ES-I3 (cell line): ENCODE results near the gene RPL19.

ENCODE experiments used
- H3K36me3 ChIP-seq: 2 replicates; pipeline ENCODE4 v1.6.1; 2013; ENCODE audit warnings: mild to moderate bottlenecking, low read length, control low read depth, moderate library complexity; ENCODE audit not compliant: insufficient read depth
- H3K4me1 ChIP-seq: 2 replicates; pipeline ENCODE4 v1.6.1; 2013; ENCODE audit warnings: mild to moderate bottlenecking, control low read depth, low read length; ENCODE audit not compliant: insufficient read depth
- H3K9ac ChIP-seq: 2 replicates; pipeline ENCODE4 v1.6.1; 2013; ENCODE audit warnings: low read depth, mild to moderate bottlenecking, low read length, moderate library complexity
- H3K9me3 ChIP-seq: 2 replicates; pipeline ENCODE4 v1.6.1; 2013; ENCODE audit warnings: mild to moderate bottlenecking, low read length, moderate library complexity; ENCODE audit not compliant: control insufficient read depth, insufficient read depth

Gene RPL19

GRCh38 chr17:39200070-39200879 is at the start of gene RPL19:
RPL19 (plus strand) TSS chr17:39200283; CDS start chr17:39200345, 62 bp downstream.
- Histone ChIP-seq H3K4me1 (peaks cover 16% of the 10 kb centered on the region), H3K9ac (peak within 1 kb of the TSS; percentile 80), H3K36me3 (peaks cover 24% of the 10 kb centered on the region), H3K9me3 (no peaks in the 10 kb centered on the region)

GRCh38 chr17:39150795-39151149 is 49.3 kb upstream of the RPL19 start:
- Histone ChIP-seq H3K9me3 (no peaks in the 10 kb centered on the region), H3K4me1 (no peaks in the 10 kb centered on the region; the same call in 1 of the 2 replicates), H3K36me3 (no peaks in the 10 kb centered on the region), H3K9ac (peak overlapping the region; percentile 48; the same call in 1 of the 2 replicates)

- peak within 1 kb of the TSS; percentile 96; the same call in 1 of the 2 replicates for H3K9ac ChIP-seq
- no peaks in the 10 kb centered on the region; the same call in 1 of the 2 replicates for H3K4me1 ChIP-seq
- H3K9me3 ChIP-seq: no peaks in the 10 kb centered on the region
- no peaks in the 10 kb centered on the region for H3K36me3 ChIP-seq
Measured at GRCh38 chr17:39151150-39151942, 48.7 kb upstream of the RPL19 start, which contains the start of gene PLXDC1. PLXDC1 (minus strand) TSS chr17:39151637; CDS start chr17:39151437, 200 bp downstream.

DNA sequence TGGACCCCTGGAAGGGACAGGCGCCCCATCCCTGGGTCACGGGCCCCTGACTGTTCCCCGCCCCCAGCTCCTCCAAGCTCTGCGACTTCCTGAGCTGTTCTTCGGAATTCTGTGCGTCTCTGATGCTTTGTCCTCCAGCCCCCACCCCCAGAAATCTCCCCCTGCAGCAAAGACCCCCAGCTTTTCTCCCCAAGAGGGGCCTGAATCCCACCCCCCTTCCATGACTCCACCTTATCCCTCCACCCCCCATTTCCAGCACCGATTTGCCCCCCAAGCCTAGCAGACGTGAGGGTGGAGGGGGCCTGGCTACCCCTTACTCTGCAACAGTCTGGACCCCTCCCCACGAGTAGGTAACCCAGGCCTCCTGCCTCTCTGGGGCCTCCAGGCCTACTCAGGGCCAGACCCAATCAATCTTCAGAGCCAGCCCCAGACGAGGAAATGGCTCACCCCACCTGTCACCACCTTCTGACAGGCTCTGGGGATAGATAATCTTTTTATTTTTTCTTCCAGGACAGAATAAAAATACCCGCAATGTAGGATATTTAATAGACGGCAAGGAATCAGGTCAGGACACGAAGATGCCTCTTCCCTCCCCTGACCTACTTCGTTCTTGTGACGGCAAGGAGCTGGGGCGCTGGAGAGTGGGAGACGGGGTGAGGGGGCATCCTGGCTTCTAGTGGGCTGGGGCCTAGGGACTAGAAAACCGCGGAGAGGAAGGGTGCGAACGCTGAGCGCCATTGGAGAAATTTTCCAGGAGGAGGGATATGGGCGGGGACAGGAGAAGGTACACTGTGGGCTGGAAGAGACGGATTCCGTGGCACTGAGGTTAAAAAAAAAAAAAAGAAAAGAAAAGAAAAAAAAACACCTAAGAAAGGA is 47.9 kb upstream of the RPL19 start:
- Histone ChIP-seq H3K9me3 (no peaks in the 10 kb centered on the region), H3K9ac (peak overlapping the region; percentile 96; the same call in 1 of the 2 replicates), H3K36me3 (no peaks in the 10 kb centered on the region), H3K4me1 (peaks cover 7% of the 10 kb centered on the region; the same call in 1 of the 2 replicates)

DNA sequence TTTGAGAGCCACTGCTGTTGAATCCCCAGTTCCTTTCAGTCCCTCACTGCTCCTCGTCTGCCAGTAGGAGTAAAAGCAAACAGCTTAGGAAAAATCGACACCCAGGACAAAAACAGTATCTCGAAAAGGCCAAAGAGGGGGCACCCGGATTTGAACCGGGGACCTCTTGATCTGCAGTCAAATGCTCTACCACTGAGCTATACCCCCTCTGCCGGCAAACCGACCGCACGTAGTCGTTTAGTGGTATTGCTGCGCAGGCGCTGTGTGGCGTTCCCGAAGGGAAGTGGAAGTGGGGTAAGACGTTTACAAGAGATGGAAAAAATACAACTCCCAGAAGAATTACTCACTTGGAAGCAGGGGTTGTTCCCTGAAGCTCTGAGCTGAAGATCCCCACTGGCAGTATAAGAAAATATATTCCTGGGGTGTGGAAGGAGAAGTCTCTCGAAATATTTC is 46.5 kb upstream of the RPL19 start:
- 0 out of 2 replicates have a peak, but pooled peaks cover 8% of the 10 kb centered on the region for H3K4me1 ChIP-seq
- no peaks in the 10 kb centered on the region for H3K9me3 ChIP-seq
- H3K36me3 ChIP-seq: no peaks in the 10 kb centered on the region
- H3K9ac ChIP-seq: peak overlapping the region; percentile 96

DNA sequence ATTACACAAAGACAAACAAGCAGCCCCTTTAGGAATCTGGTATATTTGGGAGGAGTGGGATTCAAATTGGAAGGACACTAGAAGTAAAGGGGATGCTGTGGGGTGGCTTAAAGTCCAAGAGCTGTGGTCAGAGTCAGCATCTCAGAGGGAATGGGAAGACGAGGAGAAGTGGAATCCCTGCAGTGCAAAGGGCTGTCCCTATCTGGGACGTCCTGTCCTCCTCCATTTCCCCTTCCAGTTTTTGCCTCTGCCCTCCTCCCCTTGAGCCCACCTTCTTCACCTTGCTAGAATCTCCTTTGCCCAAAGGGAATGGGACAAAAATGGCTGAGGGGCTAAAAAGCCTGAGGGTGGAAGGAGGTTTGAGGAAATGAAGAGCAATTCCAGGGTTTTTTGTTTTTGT is 44.4 kb upstream of the RPL19 start:
- Histone ChIP-seq H3K4me1 (0 out of 2 replicates have a peak, but pooled peaks cover 8% of the 10 kb centered on the region), H3K36me3 (no peaks in the 10 kb centered on the region), H3K9ac (no peak overlapping the region; the same call in 1 of the 2 replicates), H3K9me3 (no peaks in the 10 kb centered on the region)

GRCh38 chr17:39156491-39156890 is 43.6 kb upstream of the RPL19 start:
- Histone ChIP-seq H3K4me1 (0 out of 2 replicates have a peak, but pooled peaks cover 8% of the 10 kb centered on the region), H3K9me3 (no peaks in the 10 kb centered on the region), H3K9ac (no peak overlapping the region), H3K36me3 (no peaks in the 10 kb centered on the region)

- Histone ChIP-seq H3K4me1 (0 out of 2 replicates have a peak, but pooled peaks cover 8% of the 10 kb centered on the region), H3K9ac (no peak overlapping the region), H3K36me3 (no peaks in the 10 kb centered on the region), H3K9me3 (no peaks in the 10 kb centered on the region)
Measured at GRCh38 chr17:39158623-39159022, 41.5 kb upstream of the RPL19 start.

DNA sequence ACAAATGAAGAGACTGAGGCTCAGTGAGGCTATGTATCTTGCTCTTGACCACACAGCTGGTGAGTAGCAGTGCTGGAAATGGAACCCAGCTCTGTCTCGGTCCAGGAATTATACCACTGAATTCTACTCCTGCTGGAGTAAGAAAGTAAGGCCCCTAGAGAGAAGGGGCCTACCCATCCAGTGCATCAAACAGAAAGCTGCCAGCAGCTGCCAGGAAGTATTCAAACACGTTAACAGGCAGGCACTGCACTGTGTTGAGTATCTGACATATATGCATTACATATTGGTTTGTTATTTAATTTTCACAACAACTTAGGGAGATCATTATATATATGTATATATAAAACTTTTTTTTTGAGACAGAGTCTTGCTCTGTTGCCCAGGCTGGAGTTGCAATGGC is 38.1 kb upstream of the RPL19 start:
- Histone ChIP-seq H3K9ac (no peak overlapping the region), H3K4me1 (peaks cover 11% of the 10 kb centered on the region; the same call in 1 of the 2 replicates), H3K36me3 (no peaks in the 10 kb centered on the region), H3K9me3 (no peaks in the 10 kb centered on the region)

GRCh38 chr17:39164675-39165143 is 35.4 kb upstream of the RPL19 start:
- no peaks in the 10 kb centered on the region for H3K9me3 ChIP-seq
- peaks cover 8% of the 10 kb centered on the region; the same call in 1 of the 2 replicates for H3K4me1 ChIP-seq
- H3K9ac ChIP-seq: peak overlapping the region; percentile 72; the same call in 1 of the 2 replicates
- H3K36me3 ChIP-seq: no peaks in the 10 kb centered on the region

DNA sequence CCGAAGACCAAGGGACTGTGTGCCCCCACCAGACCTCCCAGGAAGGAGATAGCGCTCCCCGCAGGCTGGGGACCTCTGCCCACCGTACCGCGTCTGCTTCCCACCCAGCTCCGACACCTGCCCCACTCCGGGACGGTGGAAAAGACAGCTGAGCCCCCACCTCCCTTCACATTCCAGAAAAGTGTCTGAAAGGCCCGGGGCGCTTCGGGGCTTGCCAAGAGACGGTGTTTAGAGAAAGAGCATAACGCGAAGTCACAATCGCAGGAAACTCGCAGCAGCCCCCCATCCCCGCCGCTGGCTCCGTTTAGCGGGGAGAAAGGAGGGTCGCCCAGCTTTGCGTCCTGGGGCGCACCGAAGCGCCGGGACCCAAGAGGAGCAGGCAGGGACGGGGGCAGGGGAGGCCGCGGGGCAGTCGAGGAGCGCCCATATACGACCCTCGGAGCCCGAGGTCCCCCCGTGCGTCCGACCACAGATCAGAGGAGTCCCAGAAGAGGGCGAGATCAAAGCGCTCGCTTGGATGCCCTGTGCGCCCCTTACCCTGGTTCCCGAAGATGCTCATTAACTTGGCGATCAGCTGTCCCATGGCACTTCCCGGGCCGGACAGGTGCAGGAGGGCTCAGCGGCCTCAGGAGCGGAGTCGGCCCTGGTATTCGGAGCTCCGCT is 34.8 kb upstream of the RPL19 start:
- Histone ChIP-seq H3K4me1 (peaks cover 8% of the 10 kb centered on the region; the same call in 1 of the 2 replicates), H3K9me3 (no peaks in the 10 kb centered on the region), H3K36me3 (no peaks in the 10 kb centered on the region), H3K9ac (peak overlapping the region; percentile 72; the same call in 1 of the 2 replicates)

DNA sequence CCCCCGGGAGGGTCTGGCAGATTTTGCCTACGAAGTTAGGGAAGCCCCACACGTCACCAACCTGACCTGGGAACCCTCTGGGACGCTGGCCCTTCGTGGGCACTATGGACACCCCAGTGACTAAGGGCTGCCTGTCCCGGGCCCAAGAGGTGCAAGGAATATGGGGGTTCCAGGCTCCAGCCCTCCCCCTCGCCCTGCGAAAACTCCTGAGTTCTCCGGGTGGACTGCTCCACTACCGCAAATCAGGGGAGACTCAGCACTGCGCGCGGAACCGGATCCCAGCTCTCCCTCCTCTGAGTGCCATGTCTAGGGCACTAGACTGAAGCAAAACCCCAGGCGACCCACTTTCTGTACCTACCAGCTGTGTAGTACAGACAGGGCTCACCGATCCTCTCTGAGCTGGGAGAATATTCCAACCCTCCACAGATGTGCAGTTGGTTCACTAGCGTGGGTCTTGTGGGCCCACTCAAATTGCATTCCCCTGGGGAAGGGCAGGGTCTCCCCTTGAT is 34.2 kb upstream of the RPL19 start, which contains the start of gene ARL5C:
TSS of gene ARL5C (minus strand) at position 321 of the 509 bp plus-strand sequence. CDS start 401 bp downstream, outside the sequence.
- Histone ChIP-seq H3K9me3 (no peaks in the 10 kb centered on the region), H3K36me3 (no peaks in the 10 kb centered on the region), H3K9ac (peak within 1 kb of the TSS; percentile 72; the same call in 1 of the 2 replicates), H3K4me1 (peaks cover 8% of the 10 kb centered on the region; the same call in 1 of the 2 replicates)
